IMR-90 (cell line): ENCODE data around the gene CLDN34. TPM values are rescaled to one million over a fixed set of nuclear protein-coding genes. Genes with fewer than 3 reads are reported as not detected.
A peak's percentile ranks its signal among the peaks of the same experiment; 100 is the strongest.

ENCODE experiments used
- ATAC-seq: fragments of 200-7000 bp; cut with Tn5 transposase; 2 replicates; pipeline ENCODE4 v1.9.1; 2020; ENCODE audit warnings: low read depth, mild to moderate bottlenecking, moderate library complexity
- BruUV-seq: library from RNA; stranded (reverse); fragments of 400-500 nt; replicated peaks from 2 replicates; lab custom pipeline; 2021; lab: Mats Ljungman, UMichigan
- CTCF ChIA-PET: fragments of 300-600 bp; formaldehyde crosslinking; extraction: SDS; loops from one replicate; lab custom pipeline; 2021; ENCODE audit warnings: antibody characterized with exemption; lab: Yijun Ruan, JAX
- POLR2A ChIA-PET: fragments of 300-600 bp; sonication (Branson Sonifier 250); formaldehyde crosslinking; loops from one replicate; lab custom pipeline; 2022; ENCODE audit warnings: antibody characterized with exemption; ENCODE audit not compliant: unreplicated experiment; lab: Charles Lee
- DNase-seq: peaks from one replicate; pipeline ENCODE4 v3.0.0; 2013
- H2AFZ ChIP-seq: replicated peaks from 2 replicates; pipeline ENCODE3; 2013; ENCODE audit warnings: low read length, mild to moderate bottlenecking; ENCODE audit not compliant: poor library complexity
- H2AK5ac ChIP-seq: 2 replicates; pipeline ENCODE4 v1.6.1; 2013; ENCODE audit warnings: low read depth, low read length, inconsistent platforms
- H2AK9ac ChIP-seq: replicated peaks from 2 replicates; pipeline ENCODE3; 2013; ENCODE audit warnings: mild to moderate bottlenecking, low read depth, low read length, moderate library complexity; ENCODE audit not compliant: poor library complexity
- H2BK120ac ChIP-seq: 2 replicates; pipeline ENCODE4 v1.6.1; 2013; ENCODE audit warnings: low read depth, low read length, inconsistent platforms
- H2BK15ac ChIP-seq: 3 replicates; pipeline ENCODE4 v1.6.1; 2013; ENCODE audit warnings: low read depth, low read length, inconsistent platforms
- H2BK20ac ChIP-seq: 2 replicates; pipeline ENCODE4 v1.6.1; 2013; ENCODE audit warnings: low read depth, mild to moderate bottlenecking, inconsistent platforms, low read length, moderate library complexity
- H2BK5ac ChIP-seq: 2 replicates; pipeline ENCODE4 v1.6.1; 2013; ENCODE audit warnings: mild to moderate bottlenecking, low read depth, low read length, inconsistent platforms; ENCODE audit not compliant: poor library complexity, severe bottlenecking
- H3K14ac ChIP-seq: replicated peaks from 2 replicates; pipeline ENCODE4 v1.6.1; 2013; ENCODE audit warnings: low read depth, low read length, inconsistent platforms
- H3K18ac ChIP-seq: 2 replicates; pipeline ENCODE4 v1.6.1; 2013; ENCODE audit warnings: low read depth, low read length, control low read depth
- H3K23ac ChIP-seq: 2 replicates; pipeline ENCODE4 v1.6.1; 2013; ENCODE audit warnings: low read depth, low read length, inconsistent platforms
- H3K27ac ChIP-seq: 2 replicates; pipeline ENCODE4 v1.5.1; 2013; ENCODE audit warnings: mild to moderate bottlenecking, control low read depth, low read length; ENCODE audit not compliant: insufficient read depth
- H3K27me3 ChIP-seq: 2 replicates; pipeline ENCODE4 v1.6.1; 2013; ENCODE audit warnings: low read length; ENCODE audit not compliant: control insufficient read depth, insufficient read depth
- H3K36me3 ChIP-seq: 2 replicates; pipeline ENCODE4 v1.6.1; 2013; ENCODE audit warnings: low read length, mixed read lengths; ENCODE audit not compliant: control insufficient read depth, insufficient read depth
- H3K4ac ChIP-seq: 2 replicates; pipeline ENCODE4 v1.6.1; 2013; ENCODE audit warnings: low read depth, low read length, inconsistent platforms
- H3K4me1 ChIP-seq: 2 replicates; pipeline ENCODE4 v1.6.1; 2013; ENCODE audit warnings: low read length, mixed read lengths; ENCODE audit not compliant: control insufficient read depth, insufficient read depth
- H3K4me2 ChIP-seq: 2 replicates; pipeline ENCODE4 v1.6.1; 2013; ENCODE audit warnings: low read depth, mild to moderate bottlenecking, control low read depth, low read length, moderate library complexity
- H3K4me3 ChIP-seq: 2 replicates; pipeline ENCODE4 v1.5.1; 2013; ENCODE audit warnings: low read depth, mild to moderate bottlenecking, control low read depth, low read length, moderate library complexity; ENCODE audit not compliant: insufficient read depth
- H3K56ac ChIP-seq: 2 replicates; pipeline ENCODE4 v1.6.1; 2013; ENCODE audit warnings: low read length, inconsistent platforms; ENCODE audit not compliant: insufficient read depth; ENCODE audit errors: extremely low read depth
- H3K79me1 ChIP-seq, 2 experiments: 2 replicates each; pipeline ENCODE4 v1.6.1; 2013; ENCODE audit warnings: low read length in 2 of 2, inconsistent platforms in 1 of 2, low read depth in 1 of 2
- H3K9ac ChIP-seq: 2 replicates; pipeline ENCODE4 v1.6.1; 2013; ENCODE audit warnings: low read depth, low read length, control low read depth
- H3K9me1 ChIP-seq: 2 replicates; pipeline ENCODE4 v1.6.1; 2013; ENCODE audit warnings: low read length, inconsistent platforms; ENCODE audit not compliant: insufficient read depth
- H3K9me3 ChIP-seq: 2 replicates; pipeline ENCODE4 v1.6.1; 2013; ENCODE audit warnings: low read length; ENCODE audit not compliant: control insufficient read depth, insufficient read depth
- H4K20me1 ChIP-seq: 2 replicates; pipeline ENCODE4 v1.6.1; 2013; ENCODE audit warnings: low read length, inconsistent platforms; ENCODE audit not compliant: insufficient read depth
- H4K5ac ChIP-seq: 2 replicates; pipeline ENCODE4 v1.6.1; 2013; ENCODE audit warnings: mild to moderate bottlenecking, low read depth, low read length, control low read depth
- H4K8ac ChIP-seq, 2 experiments: 2 replicates each; pipeline ENCODE4 v1.6.1; 2013; ENCODE audit warnings: low read depth in 2 of 2, low read length in 2 of 2, control low read depth in 1 of 2, inconsistent platforms in 1 of 2
- H4K91ac ChIP-seq: 2 replicates; pipeline ENCODE4 v1.6.1; 2013; ENCODE audit warnings: low read depth, low read length, inconsistent platforms; ENCODE audit not compliant: insufficient read depth
- CEBPB ChIP-seq: IDR thresholded peaks from 2 replicates; pipeline ENCODE4 v1.6.1; 2012; ENCODE audit warnings: low read depth, low read length, improper control_type of control experiment
- FOS ChIP-seq: fragments of 150-350 bp; IDR thresholded peaks from 2 replicates; pipeline ENCODE4 v1.6.1; 2016; ENCODE audit warnings: low read depth, low read length
- RAD21 ChIP-seq: IDR thresholded peaks from 2 replicates; pipeline ENCODE4 v1.6.1; 2012; ENCODE audit warnings: low read length, improper control_type of control experiment
- SMC3 ChIP-seq: fragments of 150-350 bp; IDR thresholded peaks from 2 replicates; pipeline ENCODE4 v1.6.1; 2016; ENCODE audit warnings: low read depth, mild to moderate bottlenecking, antibody characterized with exemption, low read length, moderate library complexity
- WGBS, 2 experiments: methylation state at CpG; one replicate each; pipeline versions ENCODE4 v1.1.5 to v1.1.7; 2013; ENCODE audit warnings: missing lambda C conversion rate in 2 of 2; ENCODE audit not compliant: insufficient read length in 1 of 2; ENCODE audit errors: extremely low coverage in 2 of 2; 5-methylcytosine and 5-hydroxymethylcytosine counted together
- dilution Hi-C: fragments of 300-500 bp; cut with HindIII; formaldehyde crosslinking; loops from one replicate; pipeline ENCODE4 v1.14.3; 2018; ENCODE audit warnings: low sequenced_read_pairs; ENCODE audit not compliant: unreplicated experiment
- in situ Hi-C: fragments of 300-500 bp; cut with MboI; formaldehyde crosslinking; loops from 3 replicates; pipeline ENCODE4 v1.14.3; 2019; ENCODE audit warnings: low sequenced_read_pairs, inconsistent platforms, mixed read lengths
- intact Hi-C: fragments of 100-400 bp; cut with micrococcal nuclease; formaldehyde crosslinking; loops from 2 replicates; pipeline ENCODE4 v1.10.0; 2022
- polyA plus RNA-seq, 3 experiments: library from polyadenylated mRNA; depleted of rRNA; stranded (reverse); fragments of >200 nt; gene quantifications; 2 replicates each; pipeline ENCODE4 v1.2.3, GENCODE V29; 2012; ENCODE audit warnings: low replicate concordance in 1 of 3
- total RNA-seq: library from RNA; depleted of rRNA; stranded (reverse); fragments of >200 nt; gene quantifications from 2 replicates; pipeline ENCODE4 v1.2.3, GENCODE V29; 2012
- TF ChIP-seq, protein P1 (sequence below): conservative IDR thresholded peaks from 2 replicates; pipeline ENCODE4 v1.5.1; 2012; ENCODE audit warnings: mild to moderate bottlenecking, low read depth, low read length, improper control_type of control experiment

Gene CLDN34
- total and polyA plus RNA-seq, 2 of the 4 experiments (the other 2 are of a cell fraction), result 0.14 TPM; not detected in 1

DNA sequence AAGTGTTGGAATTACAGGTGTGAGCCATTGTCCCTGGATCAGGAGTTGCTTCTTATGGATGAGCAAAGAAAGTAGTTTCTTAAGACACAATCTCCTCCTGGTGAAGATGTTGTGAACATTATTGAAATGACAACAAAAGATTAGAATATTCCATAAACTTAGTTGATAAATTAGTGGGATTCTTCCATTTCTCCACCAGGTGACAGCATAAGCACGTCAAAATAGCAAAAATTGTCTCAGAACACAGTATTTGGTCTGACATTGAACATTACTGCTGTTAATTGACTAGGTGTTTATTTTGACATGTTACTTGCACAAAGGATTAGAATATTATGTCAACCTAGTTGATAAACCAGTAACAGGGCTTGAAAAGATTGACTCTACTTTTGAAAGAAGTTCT, 21.6 kb downstream of the CLDN34 start:
- DNase-seq (no peak), ATAC-seq (no peak)
- no peak overlapping the region for H2BK5ac ChIP-seq
- no peak overlapping the region for H3K56ac ChIP-seq
- H2AFZ ChIP-seq, result no peak overlapping the region
- H3K4me3 ChIP-seq, result no peak overlapping the region
- WGBS, 2 experiments, result no CpG with 5 or more reads among the region's 1 CpG
- H3K4ac ChIP-seq, result no peak overlapping the region
- in situ Hi-C loops, result no loop called here
- H3K23ac ChIP-seq, result no peak overlapping the region
- no peak overlapping the region for H3K14ac ChIP-seq
- H2BK15ac ChIP-seq, result no peak overlapping the region
- no peak overlapping the region for H2BK120ac ChIP-seq
- no peak overlapping the region for H4K8ac ChIP-seq
- no peaks in the 10 kb centered on the region for H3K9me1 ChIP-seq
- no peak overlapping the region for H3K27ac ChIP-seq
- intact Hi-C loops, result no loop called here
- H3K79me1 ChIP-seq, result no peaks in the 10 kb centered on the region
- no peaks in the 10 kb centered on the region for H3K4me1 ChIP-seq
- H4K5ac ChIP-seq, result no peak overlapping the region
- no peak overlapping the region for H3K4me2 ChIP-seq
- TF ChIP-seq CEBPB, result no peak
- peak; percentile 58; the same call in 1 of the 2 replicates for TF ChIP-seq SMC3
- TF ChIP-seq, protein P1, sequence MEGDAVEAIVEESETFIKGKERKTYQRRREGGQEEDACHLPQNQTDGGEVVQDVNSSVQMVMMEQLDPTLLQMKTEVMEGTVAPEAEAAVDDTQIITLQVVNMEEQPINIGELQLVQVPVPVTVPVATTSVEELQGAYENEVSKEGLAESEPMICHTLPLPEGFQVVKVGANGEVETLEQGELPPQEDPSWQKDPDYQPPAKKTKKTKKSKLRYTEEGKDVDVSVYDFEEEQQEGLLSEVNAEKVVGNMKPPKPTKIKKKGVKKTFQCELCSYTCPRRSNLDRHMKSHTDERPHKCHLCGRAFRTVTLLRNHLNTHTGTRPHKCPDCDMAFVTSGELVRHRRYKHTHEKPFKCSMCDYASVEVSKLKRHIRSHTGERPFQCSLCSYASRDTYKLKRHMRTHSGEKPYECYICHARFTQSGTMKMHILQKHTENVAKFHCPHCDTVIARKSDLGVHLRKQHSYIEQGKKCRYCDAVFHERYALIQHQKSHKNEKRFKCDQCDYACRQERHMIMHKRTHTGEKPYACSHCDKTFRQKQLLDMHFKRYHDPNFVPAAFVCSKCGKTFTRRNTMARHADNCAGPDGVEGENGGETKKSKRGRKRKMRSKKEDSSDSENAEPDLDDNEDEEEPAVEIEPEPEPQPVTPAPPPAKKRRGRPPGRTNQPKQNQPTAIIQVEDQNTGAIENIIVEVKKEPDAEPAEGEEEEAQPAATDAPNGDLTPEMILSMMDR, result peak; percentile 50
- TF ChIP-seq FOS, result no peak
- TF ChIP-seq RAD21, result peak; percentile 53
- H4K20me1 ChIP-seq, result no peaks in the 10 kb centered on the region
- H3K18ac ChIP-seq, result no peak overlapping the region
- CTCF ChIA-PET, result no interaction called here
- no peaks in the 10 kb centered on the region for H3K9me3 ChIP-seq
- H3K27me3 ChIP-seq, result no peaks in the 10 kb centered on the region
- no peaks in the 10 kb centered on the region for H3K36me3 ChIP-seq
- H2AK5ac ChIP-seq, result no peak overlapping the region
- POLR2A ChIA-PET, result interaction anchor here (0.5 kb wide), 1 partner anchor 99 kb away, joined by 5 read pairs; no protein-coding TSS in a partner anchor
- H3K9ac ChIP-seq, result no peak overlapping the region
- dilution Hi-C loops, result no loop called here
- BruUV-seq, result no TSS peak
- H2BK20ac ChIP-seq, result no peak overlapping the region
- no peak overlapping the region for H2AK9ac ChIP-seq
- H4K91ac ChIP-seq, result no peak overlapping the region
